CD4-positive, CD25-positive, alpha-beta regulatory T cell (primary cell): ENCODE results near the gene TPST2. TPM values are rescaled to one million over a fixed set of nuclear protein-coding genes. Genes with fewer than 3 reads are reported as not detected.

Experiments
- ATAC-seq, 2 donors: fragments of 150-1000 bp; cut with Tn5 transposase; one replicate each; pipeline ENCODE4 v1.10.0; 2021; ENCODE audit warnings: low read depth in 2 of 2, moderate number of reproducible peaks in 2 of 2, moderate library complexity in 1 of 2
- DNase-seq, 3 donors: peaks; one replicate each; pipeline versions ENCODE4 v3.0.0 to v3.0.0-alpha.2; 2012 to 2022; ENCODE audit warnings: mixed read lengths in 1 of 3
- H3K27ac ChIP-seq: one replicate; pipeline ENCODE4 v1.7.0; 2013; ENCODE audit warnings: mild to moderate bottlenecking, low read length; ENCODE audit not compliant: insufficient read depth, poor library complexity, severe bottlenecking
- H3K27me3 ChIP-seq: one replicate; pipeline ENCODE4 v1.7.0; 2013; ENCODE audit warnings: low read length; ENCODE audit not compliant: control insufficient read depth, insufficient read depth
- H3K36me3 ChIP-seq: one replicate; pipeline ENCODE4 v1.7.0; 2013; ENCODE audit warnings: mild to moderate bottlenecking, low read length, moderate library complexity; ENCODE audit not compliant: control insufficient read depth, insufficient read depth
- H3K4me1 ChIP-seq: 2 replicates; pipeline ENCODE4 v1.7.0; 2013; ENCODE audit warnings: mild to moderate bottlenecking, low read length; ENCODE audit not compliant: insufficient read depth, control insufficient read depth, poor library complexity, severe bottlenecking
- H3K4me3 ChIP-seq: one replicate; pipeline ENCODE4 v1.7.0; 2013; ENCODE audit warnings: low read depth, mild to moderate bottlenecking, low read length, moderate library complexity
- H3K9me3 ChIP-seq, 2 experiments: 1 replicate in 1 of 2; 2 replicates in 1 of 2; pipeline ENCODE4 v1.7.0; 2013; ENCODE audit warnings: low read length in 2 of 2, mild to moderate bottlenecking in 1 of 2, moderate library complexity in 1 of 2; ENCODE audit not compliant: control insufficient read depth in 2 of 2
- H3K27ac Mint-ChIP-seq, 3 donors: one replicate each; pipeline ENCODE4 v1.8.0; 2020 to 2022; ENCODE audit warnings: mild to moderate bottlenecking in 3 of 3, mixed read lengths in 3 of 3, moderate library complexity in 2 of 3
- H3K27me3 Mint-ChIP-seq: one replicate; pipeline ENCODE4 v1.8.0; 2022; ENCODE audit warnings: mild to moderate bottlenecking, mixed read lengths
- H3K36me3 Mint-ChIP-seq: one replicate; pipeline ENCODE4 v1.8.0; 2020; ENCODE audit warnings: mixed read lengths
- H3K4me1 Mint-ChIP-seq, 4 donors: one replicate each; pipeline ENCODE4 v1.8.0; 2020 to 2022; ENCODE audit warnings: mixed read lengths in 4 of 4, mild to moderate bottlenecking in 1 of 4
- H3K4me3 Mint-ChIP-seq, 4 donors: one replicate each; pipeline ENCODE4 v1.8.0; 2020 to 2022; ENCODE audit warnings: mild to moderate bottlenecking in 4 of 4, mixed read lengths in 4 of 4, moderate library complexity in 3 of 4
- H3K9me3 Mint-ChIP-seq, 7 donors: one replicate each; pipeline ENCODE4 v1.8.0; 2020 to 2022; ENCODE audit warnings: mixed read lengths in 7 of 7, mild to moderate bottlenecking in 3 of 7, moderate library complexity in 2 of 7
- polyA plus RNA-seq, 4 donors: library from polyadenylated mRNA; unstranded; fragments of 300-500 nt; fragmentation: Illumina TruSeq; gene quantifications; one replicate each; pipeline ENCODE4 v1.2.3, GENCODE V29; 2021
- total RNA-seq: library from RNA; stranded (reverse); gene quantifications from one replicate; pipeline ENCODE4 v1.2.3, GENCODE V29; 2022

TPST2 gene
- total and polyA plus RNA-seq, 5 donors from 2014 or later: 36.0 to 64.6 (median 55.0) TPM

GRCh38 chr22:26514419-26515161 is 75.3 kb downstream of the TPST2 start:
- H3K36me3 Mint-ChIP-seq: peaks cover 14% of the 10 kb centered on the region
- H3K27ac Mint-ChIP-seq: peak overlapping the region in 2 of 3 donors; percentile 52 to 100
- peak overlapping the region in 3 of 4 donors; percentile 24 to 99 (median 74) for H3K4me3 Mint-ChIP-seq
- Histone ChIP-seq H3K36me3 (peaks cover 5% of the 10 kb centered on the region), H3K9me3 (no peaks in the 10 kb centered on the region), H3K27me3 (no peaks in the 10 kb centered on the region), H3K4me3 (no peak overlapping the region), H3K4me1 (peaks cover 22% of the 10 kb centered on the region), H3K27ac (no peak overlapping the region)
- peaks cover 12 to 38% (median 33%) of the 10 kb centered on the region in 4 donors for H3K4me1 Mint-ChIP-seq
- DNase-seq: no peak
- ATAC-seq: no peak
- H3K27me3 Mint-ChIP-seq: no peaks in the 10 kb centered on the region
- peaks cover 0 to 2% (median 0%) of the 10 kb centered on the region in 7 donors for H3K9me3 Mint-ChIP-seq

GRCh38 chr22:26513838-26514237 is 76.1 kb downstream of the TPST2 start:
- Histone ChIP-seq H3K9me3 (no peaks in the 10 kb centered on the region), H3K27me3 (no peaks in the 10 kb centered on the region), H3K27ac (no peak overlapping the region), H3K4me3 (no peak overlapping the region), H3K4me1 (peaks cover 22% of the 10 kb centered on the region), H3K36me3 (peaks cover 12% of the 10 kb centered on the region)
- peaks cover 20% of the 10 kb centered on the region for H3K36me3 Mint-ChIP-seq
- no peak for ATAC-seq
- H3K27ac Mint-ChIP-seq: peak overlapping the region; percentile 52 to 100 (median 99)
- no peaks in the 10 kb centered on the region for H3K27me3 Mint-ChIP-seq
- H3K4me3 Mint-ChIP-seq: peak overlapping the region in 2 of 4 donors; percentile 99
- H3K9me3 Mint-ChIP-seq: peaks cover 0 to 2% (median 0%) of the 10 kb centered on the region in 7 donors
- peaks cover 12 to 45% (median 39%) of the 10 kb centered on the region in 4 donors for H3K4me1 Mint-ChIP-seq
- no peak for DNase-seq

- no peaks in the 10 kb centered on the region for H3K9me3 ChIP-seq
- ATAC-seq (peak; percentile 93 to 96), DNase-seq (peak; percentile 86 to 93 (median 90))
- H3K4me3 Mint-ChIP-seq: peak within 1 kb of the TSS; percentile 98 to 99 (median 99)
- no peaks in the 10 kb centered on the region for H3K27me3 Mint-ChIP-seq
- H3K4me1 Mint-ChIP-seq: peaks cover 12 to 46% (median 39%) of the 10 kb centered on the region in 4 donors
- H3K4me3 ChIP-seq: peak within 1 kb of the TSS; percentile 93
- H3K36me3 ChIP-seq: peaks cover 24% of the 10 kb centered on the region
- no peaks in the 10 kb centered on the region for H3K27me3 ChIP-seq
- H3K4me1 ChIP-seq: peaks cover 22% of the 10 kb centered on the region
- H3K27ac Mint-ChIP-seq: peak within 1 kb of the TSS; percentile 96 to 100 (median 99)
- peaks cover 0 to 2% (median 0%) of the 10 kb centered on the region in 7 donors for H3K9me3 Mint-ChIP-seq
- H3K36me3 Mint-ChIP-seq: peaks cover 27% of the 10 kb centered on the region
- peak within 1 kb of the TSS; percentile 85 for H3K27ac ChIP-seq
These were observed 77.7 kb downstream of the TPST2 start, which contains the start of gene TFIP11 for GRCh38 chr22:26512149-26512793. TFIP11 (minus strand) TSS chr22:26512473; CDS start chr22:26510272, 2,201 bp downstream.

- Histone ChIP-seq H3K36me3 (peaks cover 64% of the 10 kb centered on the region), H3K27ac (no peak overlapping the region), H3K9me3 (no peaks in the 10 kb centered on the region), H3K4me3 (no peak overlapping the region), H3K27me3 (no peaks in the 10 kb centered on the region), H3K4me1 (peaks cover 33% of the 10 kb centered on the region)
- Mint-ChIP-seq H3K9me3 (no peaks in the 10 kb centered on the region), H3K4me1 (peaks cover 7 to 61% (median 41%) of the 10 kb centered on the region in 4 donors), H3K27me3 (no peaks in the 10 kb centered on the region), H3K4me3 (peak overlapping the region in 1 of 4 donors; percentile 43), H3K27ac (no peak overlapping the region), H3K36me3 (peaks cover 54% of the 10 kb centered on the region)
- ATAC-seq: no peak
- DNase-seq: no peak
These were observed 81.8 kb downstream of the TPST2 start for GRCh38 chr22:26508148-26508547.

- H3K4me1 ChIP-seq: peaks cover 17% of the 10 kb centered on the region
- H3K27ac ChIP-seq: peak overlapping the region; percentile 5
- Mint-ChIP-seq H3K4me3 (peak overlapping the region in 1 of 4 donors; percentile 0), H3K27me3 (no peaks in the 10 kb centered on the region), H3K9me3 (no peaks in the 10 kb centered on the region), H3K4me1 (peaks cover 0 to 30% (median 20%) of the 10 kb centered on the region in 4 donors), H3K27ac (peak overlapping the region; percentile 7 to 91 (median 76)), H3K36me3 (peaks cover 62% of the 10 kb centered on the region)
- no peak overlapping the region for H3K4me3 ChIP-seq
- DNase-seq: no peak
- H3K9me3 ChIP-seq: no peaks in the 10 kb centered on the region
- H3K36me3 ChIP-seq: peaks cover 94% of the 10 kb centered on the region
- no peak for ATAC-seq
- no peaks in the 10 kb centered on the region for H3K27me3 ChIP-seq
These were observed 86.2 kb downstream of the TPST2 start for GRCh38 chr22:26503758-26504157.

- peaks cover 62% of the 10 kb centered on the region for H3K36me3 Mint-ChIP-seq
- H3K27ac Mint-ChIP-seq: peak overlapping the region; percentile 76 to 91 (median 86)
- peak; percentile 77 to 84 for ATAC-seq
- DNase-seq: peak; percentile 23 to 90 (median 44)
- Histone ChIP-seq H3K27me3 (no peaks in the 10 kb centered on the region), H3K27ac (no peak overlapping the region), H3K4me1 (peaks cover 17% of the 10 kb centered on the region), H3K9me3 (no peaks in the 10 kb centered on the region), H3K4me3 (no peak overlapping the region), H3K36me3 (peaks cover 93% of the 10 kb centered on the region)
- H3K9me3 Mint-ChIP-seq: no peaks in the 10 kb centered on the region
- H3K27me3 Mint-ChIP-seq: no peaks in the 10 kb centered on the region
- H3K4me1 Mint-ChIP-seq: peaks cover 0 to 30% (median 20%) of the 10 kb centered on the region in 4 donors
- peak overlapping the region in 3 of 4 donors; percentile 0 to 65 (median 64) for H3K4me3 Mint-ChIP-seq
These were observed 87.0 kb downstream of the TPST2 start for GRCh38 chr22:26502688-26503561.

- Histone ChIP-seq H3K27ac (no peak overlapping the region), H3K4me3 (no peak overlapping the region), H3K4me1 (peaks cover 17% of the 10 kb centered on the region), H3K36me3 (peaks cover 90% of the 10 kb centered on the region), H3K27me3 (no peaks in the 10 kb centered on the region), H3K9me3 (no peaks in the 10 kb centered on the region)
- Mint-ChIP-seq H3K4me3 (no peak overlapping the region), H3K4me1 (peaks cover 0 to 31% (median 21%) of the 10 kb centered on the region in 4 donors), H3K9me3 (no peaks in the 10 kb centered on the region), H3K36me3 (peaks cover 66% of the 10 kb centered on the region), H3K27ac (peak overlapping the region in 2 of 3 donors; percentile 43 to 91), H3K27me3 (no peaks in the 10 kb centered on the region)
- DNase-seq: no peak
- no peak for ATAC-seq
These were observed 87.9 kb downstream of the TPST2 start for GRCh38 chr22:26501996-26502395.
